Activated CD8-positive, alpha-beta memory T cell treated with anti-CD3 and anti-CD28 coated beads, Interleukin-2, amount 50 U/mL, for 1 hour (primary cell): ENCODE results near the gene GPR161.

Source experiments
- DNase-seq: peaks from one replicate; pipeline ENCODE4 v3.0.0-alpha.2; 2020; ENCODE audit errors: extremely low read depth

The GPR161 gene

GRCh38 chr1:168146626-168147025 lies 9.9 kb upstream of the GPR161 start:
- DNase-seq, result no peak

GRCh38 chr1:168146160-168146539 lies 9.4 kb upstream of the GPR161 start:
- DNase-seq, result no peak

GRCh38 chr1:168145184-168146159 lies 8.7 kb upstream of the GPR161 start:
- peak; percentile 25 for DNase-seq

- no peak for DNase-seq
Observed at GRCh38 chr1:168141871-168142385, 5.2 kb upstream of the GPR161 start.

GRCh38 chr1:168139070-168139469 lies 2.3 kb upstream of the GPR161 start:
- DNase-seq, result no peak

GRCh38 chr1:168138134-168138533 lies 1.4 kb upstream of the GPR161 start:
- no peak for DNase-seq

- DNase-seq, result no peak
Observed at GRCh38 chr1:168137515-168137821, 738 bp upstream of the GPR161 start.

- DNase-seq, result no peak
Observed at GRCh38 chr1:168135921-168136708, 615 bp downstream of the GPR161 start.

GRCh38 chr1:168135116-168135920 lies 1.4 kb downstream of the GPR161 start:
- no peak for DNase-seq

- DNase-seq, result no peak
Observed at GRCh38 chr1:168134642-168135041, 2.1 kb downstream of the GPR161 start.

GRCh38 chr1:168134132-168134531 lies 2.6 kb downstream of the GPR161 start:
- DNase-seq, result no peak

- DNase-seq, result no peak
Observed at GRCh38 chr1:168129933-168130332, 6.8 kb downstream of the GPR161 start.

- DNase-seq, result no peak
Observed at GRCh38 chr1:168127503-168127902, 9.2 kb downstream of the GPR161 start.

- no peak for DNase-seq
Observed at GRCh38 chr1:168125051-168125450, 11.7 kb downstream of the GPR161 start.

GRCh38 chr1:168121401-168122011 lies 15.2 kb downstream of the GPR161 start:
- DNase-seq, result no peak

- no peak for DNase-seq
Observed at GRCh38 chr1:168119750-168120149, 17.0 kb downstream of the GPR161 start.

- no peak for DNase-seq
Observed at GRCh38 chr1:168116327-168116799, 20.4 kb downstream of the GPR161 start.

GRCh38 chr1:168114845-168115244 lies 21.9 kb downstream of the GPR161 start:
- DNase-seq, result no peak

- no peak for DNase-seq
Observed at GRCh38 chr1:168112673-168113305, 23.9 kb downstream of the GPR161 start.

GRCh38 chr1:168110896-168111545 lies 25.7 kb downstream of the GPR161 start:
- DNase-seq, result no peak
